ENCODE results near the gene CKAP2L.
"Not testable (repeated sequence)": the region's sequence is repeated elsewhere in the genome, so short reads cannot be mapped to it uniquely, and the experiment has no call there.

The CKAP2L gene

GRCh38 chr2:112716826-112717352, 47.5 kb downstream of the CKAP2L start:
- intact Hi-C loops (cut with DNase I), result not testable (repeated sequence)

GRCh38 chr2:112716094-112716493, 48.3 kb downstream of the CKAP2L start:
- intact Hi-C loops (cut with DNase I), result not testable (repeated sequence)

More at GRCh38 chr2:112716826-112717352, 47.5 kb downstream of the CKAP2L start:
- not testable (repeated sequence) for DNase-seq

GRCh38 chr2:112714836-112715631, 49.4 kb downstream of the CKAP2L start:
- intact Hi-C loops (cut with DNase I), result no loop called here
- DNase-seq, result peak in 4 of 42 donors; percentile 11 to 37 (median 17)

More at GRCh38 chr2:112716094-112716493, 48.3 kb downstream of the CKAP2L start:
- DNase-seq, result not testable (repeated sequence)

GRCh38 chr2:112714331-112714730, 50.1 kb downstream of the CKAP2L start:
- intact Hi-C loops (cut with DNase I), result no loop called here
- peak in 4 of 42 donors; percentile 2 to 28 (median 8) for DNase-seq

- intact Hi-C loops (cut with DNase I), result no loop called here
- peak in 4 of 42 donors; percentile 3 to 29 (median 4) for DNase-seq
Measured at GRCh38 chr2:112713926-112714325, 50.5 kb downstream of the CKAP2L start.

GRCh38 chr2:112713585-112713925, 50.9 kb downstream of the CKAP2L start:
- peak in 4 of 42 donors; percentile 1 to 37 (median 16) for DNase-seq
- intact Hi-C loops (cut with DNase I), result no loop called here

- intact Hi-C loops (cut with DNase I), result no loop called here
- peak in 12 of 42 donors; percentile 16 to 55 (median 40) for DNase-seq
Measured at GRCh38 chr2:112712903-112713584, 51.4 kb downstream of the CKAP2L start.

- intact Hi-C loops (cut with DNase I), result no loop called here
- DNase-seq, result peak in 5 of 42 donors; percentile 1 to 27 (median 11)
Measured at GRCh38 chr2:112712465-112712864, 51.9 kb downstream of the CKAP2L start.

GRCh38 chr2:112710956-112711750, 53.3 kb downstream of the CKAP2L start:
- intact Hi-C loops (cut with DNase I), result no loop called here

GRCh38 chr2:112709703-112710102, 54.7 kb downstream of the CKAP2L start:
- intact Hi-C loops (cut with DNase I), result no loop called here
- DNase-seq, result peak in 7 of 42 donors; percentile 6 to 37 (median 25)

More at GRCh38 chr2:112710956-112711750, 53.3 kb downstream of the CKAP2L start:
- DNase-seq, result peak in 6 of 42 donors; percentile 7 to 38 (median 24)

GRCh38 chr2:112708968-112709367, 55.4 kb downstream of the CKAP2L start:
- intact Hi-C loops (cut with DNase I), result no loop called here

GRCh38 chr2:112706947-112707346, 57.5 kb downstream of the CKAP2L start:
- peak in 6 of 42 donors; percentile 2 to 18 (median 4) for DNase-seq
- intact Hi-C loops (cut with DNase I), result not testable (repeated sequence)

More at GRCh38 chr2:112708968-112709367, 55.4 kb downstream of the CKAP2L start:
- peak in 16 of 42 donors; percentile 11 to 70 (median 38) for DNase-seq

GRCh38 chr2:112706170-112706664, 58.2 kb downstream of the CKAP2L start:
- intact Hi-C loops (cut with DNase I), result no loop called here
- DNase-seq, result peak in 4 of 42 donors; percentile 1 to 10 (median 7)

GRCh38 chr2:112705575-112705974, 58.8 kb downstream of the CKAP2L start:
- intact Hi-C loops (cut with DNase I), result no loop called here
- DNase-seq, result peak in 6 of 42 donors; percentile 5 to 14 (median 9)

- intact Hi-C loops (cut with DNase I), result no loop called here
- DNase-seq, result peak in 1 of 42 donors; percentile 9
Measured at GRCh38 chr2:112703684-112704083, 60.7 kb downstream of the CKAP2L start.

- DNase-seq, result peak in 9 of 42 donors; percentile 7 to 43 (median 27)
- intact Hi-C loops (cut with DNase I), result no loop called here
Measured at GRCh38 chr2:112701052-112701451, 63.4 kb downstream of the CKAP2L start.

- peak in 1 of 42 donors; percentile 9 for DNase-seq
- intact Hi-C loops (cut with DNase I), result no loop called here
Measured at GRCh38 chr2:112699984-112700667, 64.3 kb downstream of the CKAP2L start.
